HL-60 (cell line): ENCODE data around the gene CRLF1.

Experiments
- DNase-seq, 2 experiments: peaks; one replicate each; pipeline ENCODE4 v3.0.0-alpha.2; 2010 to 2020; ENCODE audit warnings: low read depth in 1 of 2, low spot score in 1 of 2
- H3K27ac ChIP-seq: fragments of 250-450 bp; sonication (Bioruptor Pico); replicated peaks from 2 replicates; pipeline ENCODE4 v1.5.1; 2020; ENCODE audit warnings: mild to moderate bottlenecking, moderate library complexity
- H3K27me3 ChIP-seq: fragments of 250-450 bp; sonication (Bioruptor Pico); 2 replicates; pipeline ENCODE4 v1.5.1; 2021; ENCODE audit warnings: mild to moderate bottlenecking, moderate library complexity; ENCODE audit not compliant: insufficient read depth, poor library complexity, severe bottlenecking
- H3K4me3 ChIP-seq: replicated peaks from 2 replicates; pipeline ENCODE4 v1.5.1; 2011; ENCODE audit warnings: mild to moderate bottlenecking, control low read depth, low read length; ENCODE audit not compliant: insufficient read depth
- CTCF ChIP-seq: IDR thresholded peaks from one replicate; pipeline ENCODE4 v1.5.1; 2011; ENCODE audit warnings: low read length, control low read depth, inconsistent platforms; ENCODE audit not compliant: insufficient read depth
- GABPA ChIP-seq: IDR thresholded peaks from 2 replicates; pipeline ENCODE4 v1.6.1; 2012; ENCODE audit warnings: low read depth
- POLR2AphosphoS5 ChIP-seq: IDR thresholded peaks from 2 replicates; pipeline ENCODE4 v1.6.1; 2012; ENCODE audit warnings: low read depth
- REST ChIP-seq: IDR thresholded peaks from 2 replicates; pipeline ENCODE4 v1.6.1; 2012; ENCODE audit warnings: low read depth; ENCODE audit not compliant: insufficient replicate concordance
- SPI1 ChIP-seq: IDR thresholded peaks from 2 replicates; pipeline ENCODE4 v1.6.1; 2012; ENCODE audit warnings: low read depth, mild to moderate bottlenecking, borderline replicate concordance

Gene CRLF1

GRCh38 chr19:18647807-18648206 is 41.2 kb upstream of the CRLF1 start:
- Histone ChIP-seq H3K27ac (no peak overlapping the region), H3K4me3 (no peak overlapping the region), H3K27me3 (no peaks in the 10 kb centered on the region)
- no peak for DNase-seq
- TF ChIP-seq GABPA (no peak), POLR2AphosphoS5 (no peak), REST (no peak), SPI1 (no peak), CTCF (no peak)

GRCh38 chr19:18647371-18647767 is 40.8 kb upstream of the CRLF1 start:
- Histone ChIP-seq H3K27ac (no peak overlapping the region), H3K27me3 (no peaks in the 10 kb centered on the region)
- TF ChIP-seq REST = no peak
- no peak for TF ChIP-seq SPI1
- no peak for TF ChIP-seq POLR2AphosphoS5
- no peak for TF ChIP-seq GABPA
- TF ChIP-seq CTCF = no peak

GRCh38 chr19:18646535-18647370 is 40.2 kb upstream of the CRLF1 start:
- DNase-seq = no peak
- H3K4me3 ChIP-seq = no peak overlapping the region
- no peaks in the 10 kb centered on the region for H3K27me3 ChIP-seq
- TF ChIP-seq POLR2AphosphoS5 = no peak
- no peak for TF ChIP-seq SPI1
- H3K27ac ChIP-seq = no peak overlapping the region

More at GRCh38 chr19:18647371-18647767, 40.8 kb upstream of the CRLF1 start:
- DNase-seq = no peak
- H3K4me3 ChIP-seq = no peak overlapping the region

GRCh38 chr19:18645035-18645511 is 38.5 kb upstream of the CRLF1 start:
- TF ChIP-seq REST (no peak), POLR2AphosphoS5 (no peak), SPI1 (no peak), CTCF (no peak), GABPA (no peak)
- Histone ChIP-seq H3K27ac (no peak overlapping the region), H3K4me3 (no peak overlapping the region), H3K27me3 (no peaks in the 10 kb centered on the region)
- no peak for DNase-seq
